Activated B cell treated with CpG ODN at 0.5 μM for 24 hours (primary cell): ENCODE results near the gene KLHL15. TPM values are rescaled to one million over a fixed set of nuclear protein-coding genes. Genes with fewer than 3 reads are reported as not detected.

Source experiments
- ATAC-seq: fragments of 200-7000 bp; cut with Tn5 transposase; one replicate; pipeline ENCODE4 v1.10.0; 2021; ENCODE audit warnings: low read depth, mild to moderate bottlenecking, moderate library complexity
- CTCF ChIA-PET: fragments of 350-600 bp; sonication (Branson Sonifier 250); formaldehyde crosslinking; loops from one replicate; lab custom pipeline; 2021; ENCODE audit warnings: antibody characterized with exemption; lab: Charles Lee
- POLR2A ChIA-PET: fragments of 350-600 bp; sonication (Branson Sonifier 250); formaldehyde crosslinking; loops from one replicate; lab custom pipeline; 2021; ENCODE audit warnings: antibody characterized with exemption; lab: Charles Lee
- DNase-seq: peaks from one replicate; pipeline ENCODE4 v3.0.0; 2022
- H3K27ac Mint-ChIP-seq: one replicate; pipeline ENCODE4 v1.8.0; 2020; ENCODE audit warnings: mixed read lengths
- H3K27me3 Mint-ChIP-seq: one replicate; pipeline ENCODE4 v1.8.0; 2021; ENCODE audit warnings: mixed read lengths
- H3K36me3 Mint-ChIP-seq: one replicate; pipeline ENCODE4 v1.8.0; 2021; ENCODE audit warnings: low read depth, mixed read lengths
- H3K4me1 Mint-ChIP-seq: one replicate; pipeline ENCODE4 v1.8.0; 2021; ENCODE audit warnings: mixed read lengths
- H3K4me3 Mint-ChIP-seq: one replicate; pipeline ENCODE4 v1.8.0; 2020; ENCODE audit warnings: mild to moderate bottlenecking, mixed read lengths
- H3K9me3 Mint-ChIP-seq: one replicate; pipeline ENCODE4 v1.8.0; 2020; ENCODE audit warnings: mixed read lengths
- CTCF ChIP-seq: fragments of 200-600 bp; IDR thresholded peaks from one replicate; pipeline ENCODE4 v1.8.0; 2022; ENCODE audit warnings: antibody characterized with exemption, mild to moderate bottlenecking
- intact Hi-C: fragments of 100-400 bp; cut with micrococcal nuclease; formaldehyde crosslinking; loops from one replicate; pipeline ENCODE4 v1.15.1; 2024
- total RNA-seq: library from RNA; stranded (reverse); gene quantifications from 2 replicates; pipeline ENCODE4 v1.2.3, GENCODE V29; 2022

The KLHL15 gene
- total RNA-seq, 1 donor from 2014 or later: 8.1 TPM

GRCh38 chrX:24024819-24025740 is 1.9 kb downstream of the KLHL15 start:
- ChIA-PET CTCF (interaction anchor here (1.4 to 3.5 kb wide), 3 partner anchors 25 to 118 kb away, joined by 4 to 22 read pairs (median 7); partner anchors contain the start of genes APOO, CXorf58 and EIF2S3), POLR2A (interaction anchor here (0.6 to 4.5 kb wide), 14 partner anchors 10 to 252 kb away, joined by 3 to 113 read pairs (median 4); partner anchors contain the start of genes APOO, CXorf58, EIF2S3 and SAT1)
- DNase-seq (peak; percentile 70), ATAC-seq (peak; percentile 91)
- no peak for TF ChIP-seq CTCF
- Mint-ChIP-seq H3K4me1 (peaks cover 21% of the 10 kb centered on the region), H3K9me3 (no peaks in the 10 kb centered on the region), H3K27me3 (no peaks in the 10 kb centered on the region), H3K36me3 (peaks cover 1% of the 10 kb centered on the region), H3K4me3 (peak overlapping the region; percentile 85), H3K27ac (peak overlapping the region; percentile 82)
- intact Hi-C loops: loop anchor here (1.0 to 10.0 kb wide), 5 partner anchors 29 to 360 kb away; partner anchors contain the start of genes CXorf58, EIF2S3, PRDX4 and SAT1

- ATAC-seq: no peak
- ChIA-PET POLR2A (interaction anchor here (0.8 to 4.5 kb wide), 5 partner anchors 30 to 241 kb away, joined by 3 to 113 read pairs (median 13); partner anchors contain the start of genes APOO, CXorf58, EIF2S3 and SAT1), CTCF (interaction anchor here (3.5 kb wide), 1 partner anchor 30 kb away, joined by 22 read pairs; the partner anchor contains the start of gene EIF2S3)
- no peak for TF ChIP-seq CTCF
- Mint-ChIP-seq H3K4me3 (peak overlapping the region; percentile 85), H3K4me1 (peaks cover 27% of the 10 kb centered on the region), H3K9me3 (no peaks in the 10 kb centered on the region), H3K27me3 (no peaks in the 10 kb centered on the region), H3K27ac (peak overlapping the region; percentile 82), H3K36me3 (peaks cover 1% of the 10 kb centered on the region)
- DNase-seq: no peak
- intact Hi-C loops: loop anchor here (2.0 to 10.0 kb wide), 2 partner anchors 71 to 359 kb away; partner anchors contain the start of gene PRDX4
These were observed 2.9 kb downstream of the KLHL15 start for GRCh38 chrX:24023972-24024669.

- Mint-ChIP-seq H3K36me3 (peaks cover 1% of the 10 kb centered on the region), H3K4me1 (peaks cover 27% of the 10 kb centered on the region), H3K27me3 (no peaks in the 10 kb centered on the region), H3K27ac (peak overlapping the region; percentile 59), H3K4me3 (peak overlapping the region; percentile 85), H3K9me3 (no peaks in the 10 kb centered on the region)
- ChIA-PET POLR2A (interaction anchor here (4.5 kb wide), 1 partner anchor 31 kb away, joined by 113 read pairs; the partner anchor contains the start of gene EIF2S3), CTCF (no interaction called here)
- DNase-seq (no peak), ATAC-seq (no peak)
- intact Hi-C loops: loop anchor here (10.0 kb wide), 1 partner anchor 359 kb away; the partner anchor contains the start of gene PRDX4
- no peak for TF ChIP-seq CTCF
These were observed 3.4 kb downstream of the KLHL15 start for GRCh38 chrX:24023544-24023943.

GRCh38 chrX:24020306-24020876 is 6.6 kb downstream of the KLHL15 start:
- intact Hi-C loops: loop anchor here (10.0 kb wide), 1 partner anchor 356 kb away; the partner anchor contains the start of gene PRDX4
- ATAC-seq (no peak), DNase-seq (no peak)
- no peaks in the 10 kb centered on the region for H3K9me3 Mint-ChIP-seq
- peaks cover 25% of the 10 kb centered on the region for H3K4me1 Mint-ChIP-seq
- no peak overlapping the region for H3K4me3 Mint-ChIP-seq
- no peak overlapping the region for H3K27ac Mint-ChIP-seq
- CTCF ChIA-PET: interaction anchor here (1.0 kb wide), 1 partner anchor 33 kb away, joined by 3 read pairs; no protein-coding TSS in a partner anchor
- H3K27me3 Mint-ChIP-seq: no peaks in the 10 kb centered on the region
- POLR2A ChIA-PET: interaction anchor here (0.9 kb wide), 1 partner anchor 33 kb away, joined by 3 read pairs; no protein-coding TSS in a partner anchor
- H3K36me3 Mint-ChIP-seq: peaks cover 5% of the 10 kb centered on the region
- no peak for TF ChIP-seq CTCF
